ENCODE measurements around the gene LPP. TPM values are rescaled to one million over a fixed set of nuclear protein-coding genes. Genes with fewer than 3 reads are reported as not detected.

The LPP gene
- total RNA-seq, 1 donor from 2014 or later, result 23.1 TPM

DNA sequence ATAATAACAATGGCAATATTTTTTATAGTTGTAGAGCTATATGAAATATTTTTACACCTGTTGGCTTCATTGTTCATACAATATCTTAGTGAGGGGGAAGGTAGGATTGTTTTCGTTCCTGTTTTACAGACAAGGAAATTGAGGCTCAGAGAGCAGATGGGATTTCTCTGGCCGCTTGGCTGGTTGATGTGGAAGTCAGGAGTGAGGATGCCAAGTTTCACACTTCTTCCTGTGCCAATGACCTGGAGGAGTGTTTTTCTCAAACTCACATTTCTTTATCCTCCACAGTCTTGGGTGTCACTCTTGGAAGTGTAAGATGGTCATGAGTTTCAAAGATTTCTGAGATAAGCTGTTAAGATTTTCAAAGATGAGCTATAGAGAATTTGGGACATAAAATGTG, 50.6 kb downstream of the LPP start:
- Mint-ChIP-seq H3K27ac (ENCODE audit: unreplicated experiment) (no peak overlapping the region), H3K9me3 (ENCODE audit: unreplicated experiment) (no peaks in the 10 kb centered on the region), H3K4me3 (ENCODE audit: unreplicated experiment) (no peak overlapping the region), H3K27me3 (ENCODE audit: unreplicated experiment) (no peaks in the 10 kb centered on the region), H3K4me1 (ENCODE audit: low read depth, unreplicated experiment) (peaks cover 21% of the 10 kb centered on the region), H3K36me3 (ENCODE audit: unreplicated experiment) (no peaks in the 10 kb centered on the region)
- no peak for DNase-seq
- TF ChIP-seq, protein P1, sequence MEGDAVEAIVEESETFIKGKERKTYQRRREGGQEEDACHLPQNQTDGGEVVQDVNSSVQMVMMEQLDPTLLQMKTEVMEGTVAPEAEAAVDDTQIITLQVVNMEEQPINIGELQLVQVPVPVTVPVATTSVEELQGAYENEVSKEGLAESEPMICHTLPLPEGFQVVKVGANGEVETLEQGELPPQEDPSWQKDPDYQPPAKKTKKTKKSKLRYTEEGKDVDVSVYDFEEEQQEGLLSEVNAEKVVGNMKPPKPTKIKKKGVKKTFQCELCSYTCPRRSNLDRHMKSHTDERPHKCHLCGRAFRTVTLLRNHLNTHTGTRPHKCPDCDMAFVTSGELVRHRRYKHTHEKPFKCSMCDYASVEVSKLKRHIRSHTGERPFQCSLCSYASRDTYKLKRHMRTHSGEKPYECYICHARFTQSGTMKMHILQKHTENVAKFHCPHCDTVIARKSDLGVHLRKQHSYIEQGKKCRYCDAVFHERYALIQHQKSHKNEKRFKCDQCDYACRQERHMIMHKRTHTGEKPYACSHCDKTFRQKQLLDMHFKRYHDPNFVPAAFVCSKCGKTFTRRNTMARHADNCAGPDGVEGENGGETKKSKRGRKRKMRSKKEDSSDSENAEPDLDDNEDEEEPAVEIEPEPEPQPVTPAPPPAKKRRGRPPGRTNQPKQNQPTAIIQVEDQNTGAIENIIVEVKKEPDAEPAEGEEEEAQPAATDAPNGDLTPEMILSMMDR (IDR thresholded peaks at IDR 0.05; ENCODE audit: partially characterized antibody, unreplicated experiment), result no peak

DNA sequence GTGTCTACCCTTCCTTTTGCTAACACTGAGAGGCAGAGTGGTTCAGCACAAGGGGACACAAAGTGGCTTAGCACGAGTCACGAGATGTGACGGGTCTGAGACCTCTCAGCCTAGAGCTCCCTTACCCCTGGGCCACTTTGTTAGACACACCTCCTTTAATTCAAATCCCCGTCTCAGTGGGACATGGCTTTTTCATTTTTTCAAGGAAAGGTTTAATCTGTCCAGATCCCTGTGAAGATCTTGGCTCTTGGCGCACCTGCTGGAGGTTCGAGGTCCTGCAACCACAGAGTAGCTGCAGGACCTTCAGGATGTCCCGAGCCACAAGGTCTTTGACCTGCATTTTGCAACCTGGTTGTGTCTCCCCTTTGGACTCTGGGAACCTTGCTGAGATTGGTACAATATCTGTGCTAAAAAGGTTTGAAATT, 52.0 kb downstream of the LPP start:
- H3K4me3 Mint-ChIP-seq (ENCODE audit: unreplicated experiment), result no peak overlapping the region
- H3K9me3 Mint-ChIP-seq (ENCODE audit: unreplicated experiment), result no peaks in the 10 kb centered on the region
- TF ChIP-seq, protein P1 (IDR thresholded peaks at IDR 0.05; ENCODE audit: partially characterized antibody, unreplicated experiment), result peak; percentile 40
- no peak for DNase-seq
- no peak overlapping the region for H3K27ac Mint-ChIP-seq (ENCODE audit: unreplicated experiment)
- no peaks in the 10 kb centered on the region for H3K36me3 Mint-ChIP-seq (ENCODE audit: unreplicated experiment)
- H3K4me1 Mint-ChIP-seq (ENCODE audit: low read depth, unreplicated experiment), result peaks cover 21% of the 10 kb centered on the region
- H3K27me3 Mint-ChIP-seq (ENCODE audit: unreplicated experiment), result peaks cover 2% of the 10 kb centered on the region

DNA sequence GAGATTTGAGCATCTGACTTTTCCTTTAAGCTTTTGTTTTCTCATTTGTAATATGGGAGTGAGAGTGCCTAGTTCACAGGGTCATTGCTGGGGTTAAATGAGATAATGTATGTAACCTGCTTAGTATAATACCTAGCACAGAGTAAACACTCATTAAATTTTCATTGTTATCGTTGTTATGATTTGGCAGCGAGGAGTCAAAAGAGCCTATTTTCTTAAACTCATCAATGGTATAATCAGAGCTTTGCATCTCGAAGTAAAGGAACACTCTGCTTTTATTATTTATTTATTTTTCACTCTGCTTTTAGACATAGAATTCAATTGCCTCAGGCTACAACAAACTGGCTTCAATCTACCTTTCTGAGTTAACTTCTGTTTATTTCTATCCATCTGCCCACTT, 52.8 kb downstream of the LPP start:
- Mint-ChIP-seq H3K27ac (ENCODE audit: unreplicated experiment) (no peak overlapping the region), H3K4me1 (ENCODE audit: low read depth, unreplicated experiment) (peaks cover 21% of the 10 kb centered on the region), H3K4me3 (ENCODE audit: unreplicated experiment) (no peak overlapping the region), H3K36me3 (ENCODE audit: unreplicated experiment) (no peaks in the 10 kb centered on the region), H3K9me3 (ENCODE audit: unreplicated experiment) (no peaks in the 10 kb centered on the region), H3K27me3 (ENCODE audit: unreplicated experiment) (peaks cover 2% of the 10 kb centered on the region)
- no peak for DNase-seq
- TF ChIP-seq, protein P1 (IDR thresholded peaks at IDR 0.05; ENCODE audit: partially characterized antibody, unreplicated experiment), result no peak

DNA sequence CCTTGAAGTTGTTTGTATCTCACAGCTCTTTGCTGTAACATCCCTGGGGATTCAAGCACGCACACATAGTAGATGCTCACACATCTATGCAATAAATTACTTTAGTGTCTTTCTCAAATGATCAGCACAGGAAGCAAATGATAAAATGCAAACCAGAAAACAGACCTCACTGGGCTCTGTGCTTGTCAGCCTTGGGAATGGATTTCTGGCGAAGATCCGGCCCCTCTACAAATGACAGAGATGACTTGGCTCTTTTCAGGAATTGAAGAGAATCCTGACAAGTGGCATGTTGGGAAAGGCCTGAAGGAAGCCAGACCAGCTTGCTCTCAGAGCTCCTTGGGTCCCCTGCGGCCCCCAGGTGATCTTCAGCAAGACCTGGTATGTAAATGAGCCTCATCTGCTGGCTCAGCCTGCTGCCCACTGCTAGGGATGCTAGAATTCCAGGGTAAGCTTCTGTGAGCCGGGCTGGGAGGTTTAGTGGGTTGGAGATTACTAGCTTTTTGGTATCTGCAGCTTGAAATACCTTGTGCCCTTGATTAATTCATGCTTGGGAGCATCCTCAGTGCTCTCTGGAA, 54.1 kb downstream of the LPP start:
- Mint-ChIP-seq H3K27me3 (ENCODE audit: unreplicated experiment) (peaks cover 2% of the 10 kb centered on the region), H3K36me3 (ENCODE audit: unreplicated experiment) (no peaks in the 10 kb centered on the region), H3K9me3 (ENCODE audit: unreplicated experiment) (peaks cover 2% of the 10 kb centered on the region), H3K4me3 (ENCODE audit: unreplicated experiment) (peak overlapping the region; percentile 9), H3K27ac (ENCODE audit: unreplicated experiment) (peak overlapping the region; percentile 74), H3K4me1 (ENCODE audit: low read depth, unreplicated experiment) (peaks cover 24% of the 10 kb centered on the region)
- DNase-seq, result peak; percentile 24
- TF ChIP-seq, protein P1 (IDR thresholded peaks at IDR 0.05; ENCODE audit: partially characterized antibody, unreplicated experiment), result no peak

DNA sequence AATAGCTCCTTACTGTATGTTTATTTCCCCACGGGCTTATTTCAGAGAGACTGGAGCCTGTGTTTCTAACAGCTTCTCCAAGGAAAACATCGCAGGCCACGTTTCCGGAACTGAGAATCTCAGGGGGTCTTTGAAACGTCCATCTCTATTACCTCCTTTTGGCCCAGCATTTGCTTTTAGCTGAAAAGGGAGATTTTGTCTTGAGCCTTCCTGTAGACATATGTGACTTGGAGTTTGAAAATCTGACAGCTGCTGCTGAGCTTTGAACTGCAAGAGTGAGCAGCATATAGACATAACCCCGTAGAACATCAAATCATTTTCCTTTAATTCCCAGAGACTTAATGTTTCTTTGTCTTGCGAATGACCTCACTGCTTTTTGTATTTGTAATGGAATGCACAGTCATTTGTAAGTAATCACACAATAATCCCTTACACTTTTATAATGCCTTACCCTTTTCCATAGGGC, 54.6 kb downstream of the LPP start:
- Mint-ChIP-seq H3K9me3 (ENCODE audit: unreplicated experiment) (peaks cover 2% of the 10 kb centered on the region), H3K27ac (ENCODE audit: unreplicated experiment) (peak overlapping the region; percentile 74), H3K27me3 (ENCODE audit: unreplicated experiment) (peaks cover 2% of the 10 kb centered on the region), H3K4me1 (ENCODE audit: low read depth, unreplicated experiment) (peaks cover 25% of the 10 kb centered on the region), H3K36me3 (ENCODE audit: unreplicated experiment) (no peaks in the 10 kb centered on the region), H3K4me3 (ENCODE audit: unreplicated experiment) (no peak overlapping the region)
- TF ChIP-seq, protein P1 (IDR thresholded peaks at IDR 0.05; ENCODE audit: partially characterized antibody, unreplicated experiment), result no peak
- no peak for DNase-seq

All from glutamatergic neuron (in vitro differentiated cells).